Astrocyte (in vitro differentiated cells and primary cell): Measurements from ENCODE around the gene SYTL3. TPM values are rescaled to one million over a fixed set of nuclear protein-coding genes. Genes with fewer than 3 reads are reported as not detected.
"Not testable (repeated sequence)": the region's sequence is repeated elsewhere in the genome, so short reads cannot be mapped to it uniquely, and the experiment has no call there.

Source experiments
- DNase-seq: peaks from one replicate; pipeline ENCODE4 v3.0.0-alpha.2; 2010; ENCODE audit warnings: low read depth
- FAIRE-seq: peaks from 2 replicates; lab custom pipeline; 2011; peaks lifted over from hg19 to GRCh38; lab: Jason Lieb, UNC
- H2AFZ ChIP-seq: 2 replicates; pipeline ENCODE4 v1.6.0; 2012; ENCODE audit warnings: low read depth, low read length, inconsistent platforms
- H3K27ac ChIP-seq: 2 replicates; pipeline ENCODE4 v1.5.1; 2011; ENCODE audit warnings: low read depth, low read length, inconsistent platforms
- H3K27me3 ChIP-seq: 2 replicates; pipeline ENCODE4 v1.6.0; 2011; ENCODE audit warnings: low read length, inconsistent platforms; ENCODE audit not compliant: insufficient read depth
- H3K36me3 ChIP-seq: 2 replicates; pipeline ENCODE4 v1.5.1; 2011; ENCODE audit warnings: low read length, inconsistent platforms; ENCODE audit not compliant: insufficient read depth
- H3K4me1 ChIP-seq: 2 replicates; pipeline ENCODE4 v1.5.1; 2011; ENCODE audit warnings: low read length, inconsistent platforms; ENCODE audit not compliant: insufficient read depth
- H3K4me2 ChIP-seq: 2 replicates; pipeline ENCODE4 v1.6.0; 2012; ENCODE audit warnings: low read length, inconsistent platforms
- H3K4me3 ChIP-seq: 2 replicates; pipeline ENCODE4 v1.5.1; 2011; ENCODE audit warnings: low read depth, mild to moderate bottlenecking, low read length, inconsistent platforms; ENCODE audit not compliant: insufficient read depth
- H3K79me2 ChIP-seq: 2 replicates; pipeline ENCODE4 v1.6.0; 2012; ENCODE audit warnings: mild to moderate bottlenecking, low read length, inconsistent platforms; ENCODE audit not compliant: insufficient read depth
- H3K9ac ChIP-seq: 2 replicates; pipeline ENCODE4 v1.6.0; 2012; ENCODE audit warnings: mild to moderate bottlenecking, low read length, inconsistent platforms
- H3K9me3 ChIP-seq: 2 replicates; pipeline ENCODE4 v1.5.1; 2012; ENCODE audit warnings: low read depth, mild to moderate bottlenecking, low read length, inconsistent platforms; ENCODE audit not compliant: insufficient read depth
- H4K20me1 ChIP-seq: 2 replicates; pipeline ENCODE4 v1.6.0; 2012; ENCODE audit warnings: low read length, inconsistent platforms; ENCODE audit not compliant: insufficient read depth
- H3K27ac Mint-ChIP-seq: one replicate; pipeline ENCODE4 v1.8.0; 2021; ENCODE audit warnings: mild to moderate bottlenecking, mixed read lengths; ENCODE audit not compliant: unreplicated experiment
- H3K27me3 Mint-ChIP-seq: one replicate; pipeline ENCODE4 v1.8.0; 2021; ENCODE audit warnings: low read depth, mixed read lengths; ENCODE audit not compliant: unreplicated experiment
- H3K36me3 Mint-ChIP-seq: one replicate; pipeline ENCODE4 v1.8.0; 2021; ENCODE audit warnings: low read depth, mixed read lengths; ENCODE audit not compliant: unreplicated experiment
- H3K4me1 Mint-ChIP-seq: one replicate; pipeline ENCODE4 v1.8.0; 2021; ENCODE audit warnings: low read depth, mixed read lengths; ENCODE audit not compliant: unreplicated experiment
- H3K4me3 Mint-ChIP-seq: one replicate; pipeline ENCODE4 v1.8.0; 2021; ENCODE audit warnings: mild to moderate bottlenecking, moderate library complexity, mixed read lengths; ENCODE audit not compliant: unreplicated experiment
- H3K9me3 Mint-ChIP-seq: one replicate; pipeline ENCODE4 v1.8.0; 2021; ENCODE audit warnings: mild to moderate bottlenecking, mixed read lengths; ENCODE audit not compliant: unreplicated experiment
- EZH2 ChIP-seq: IDR thresholded peaks from 2 replicates; pipeline ENCODE4 v1.6.1; 2012; ENCODE audit warnings: mild to moderate bottlenecking, low read length, inconsistent platforms; ENCODE audit not compliant: insufficient read depth
- total RNA-seq: library from RNA; stranded (reverse); gene quantifications from 2 replicates; pipeline ENCODE4 v1.2.1, GENCODE V29; 2021
- TF ChIP-seq, protein P1 (sequence below): IDR thresholded peaks from 2 replicates; pipeline ENCODE4 v1.5.1; 2011; ENCODE audit warnings: low read depth, mild to moderate bottlenecking, inconsistent platforms, low read length, moderate library complexity; ENCODE audit not compliant: insufficient read depth

Gene SYTL3
- total RNA-seq, 1 donor from 2014 or later, result 1.2 TPM

DNA sequence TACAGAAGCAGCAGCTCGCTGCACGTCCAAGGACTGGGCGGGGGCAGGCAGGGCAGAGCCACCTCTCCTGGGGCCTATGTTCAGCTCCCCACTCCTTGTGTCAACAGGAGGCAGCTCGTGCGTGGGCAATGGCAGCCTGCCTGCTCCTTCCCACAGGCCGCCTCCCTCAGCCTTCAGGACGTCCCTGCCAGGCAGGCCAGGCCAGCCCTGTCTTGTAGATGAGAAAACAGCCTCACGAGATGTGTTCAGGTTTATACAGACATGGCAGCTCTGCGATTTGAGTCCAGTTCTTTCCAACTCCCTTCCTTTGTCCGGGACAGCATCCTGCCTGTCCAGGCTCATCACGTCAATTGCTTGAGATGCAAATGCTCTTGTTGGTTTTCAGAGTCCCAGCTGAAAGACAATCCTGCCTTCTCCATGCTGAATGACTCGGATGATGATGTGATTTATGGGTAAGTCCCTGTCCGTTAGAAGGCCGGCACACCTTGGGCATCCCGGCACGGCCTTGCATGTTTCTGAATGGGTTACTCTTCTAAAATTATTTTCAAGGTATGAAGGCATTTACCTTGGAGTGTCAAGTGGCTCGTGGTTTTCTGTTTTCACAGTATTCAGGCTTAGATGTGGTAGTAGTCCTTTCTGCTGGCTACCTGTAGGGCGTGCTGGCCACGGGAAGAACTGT is 18.8 kb upstream of the SYTL3 start:
- H3K4me3 ChIP-seq, result no peak overlapping the region
- TF ChIP-seq, protein P1, sequence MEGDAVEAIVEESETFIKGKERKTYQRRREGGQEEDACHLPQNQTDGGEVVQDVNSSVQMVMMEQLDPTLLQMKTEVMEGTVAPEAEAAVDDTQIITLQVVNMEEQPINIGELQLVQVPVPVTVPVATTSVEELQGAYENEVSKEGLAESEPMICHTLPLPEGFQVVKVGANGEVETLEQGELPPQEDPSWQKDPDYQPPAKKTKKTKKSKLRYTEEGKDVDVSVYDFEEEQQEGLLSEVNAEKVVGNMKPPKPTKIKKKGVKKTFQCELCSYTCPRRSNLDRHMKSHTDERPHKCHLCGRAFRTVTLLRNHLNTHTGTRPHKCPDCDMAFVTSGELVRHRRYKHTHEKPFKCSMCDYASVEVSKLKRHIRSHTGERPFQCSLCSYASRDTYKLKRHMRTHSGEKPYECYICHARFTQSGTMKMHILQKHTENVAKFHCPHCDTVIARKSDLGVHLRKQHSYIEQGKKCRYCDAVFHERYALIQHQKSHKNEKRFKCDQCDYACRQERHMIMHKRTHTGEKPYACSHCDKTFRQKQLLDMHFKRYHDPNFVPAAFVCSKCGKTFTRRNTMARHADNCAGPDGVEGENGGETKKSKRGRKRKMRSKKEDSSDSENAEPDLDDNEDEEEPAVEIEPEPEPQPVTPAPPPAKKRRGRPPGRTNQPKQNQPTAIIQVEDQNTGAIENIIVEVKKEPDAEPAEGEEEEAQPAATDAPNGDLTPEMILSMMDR, result no peak
- no peak for TF ChIP-seq EZH2
- H3K4me1 ChIP-seq, result peaks cover 19% of the 10 kb centered on the region
- no peaks in the 10 kb centered on the region for H3K9me3 Mint-ChIP-seq
- H4K20me1 ChIP-seq, result peaks cover 27% of the 10 kb centered on the region
- no peak overlapping the region for H2AFZ ChIP-seq
- no peaks in the 10 kb centered on the region for H3K27me3 ChIP-seq
- H3K9me3 ChIP-seq, result no peaks in the 10 kb centered on the region
- H3K4me2 ChIP-seq, result peak overlapping the region; percentile 60
- H3K27ac ChIP-seq, result peak overlapping the region; percentile 74
- peaks cover 30% of the 10 kb centered on the region for H3K36me3 Mint-ChIP-seq
- H3K27ac Mint-ChIP-seq, result no peak overlapping the region
- H3K79me2 ChIP-seq, result peaks cover 7% of the 10 kb centered on the region
- H3K9ac ChIP-seq, result peak overlapping the region; percentile 51
- peak; percentile 53 for DNase-seq
- no peaks in the 10 kb centered on the region for H3K27me3 Mint-ChIP-seq
- peaks cover 41% of the 10 kb centered on the region for H3K36me3 ChIP-seq
- no peak for FAIRE-seq
- H3K4me3 Mint-ChIP-seq, result no peak overlapping the region
- peaks cover 14% of the 10 kb centered on the region for H3K4me1 Mint-ChIP-seq

DNA sequence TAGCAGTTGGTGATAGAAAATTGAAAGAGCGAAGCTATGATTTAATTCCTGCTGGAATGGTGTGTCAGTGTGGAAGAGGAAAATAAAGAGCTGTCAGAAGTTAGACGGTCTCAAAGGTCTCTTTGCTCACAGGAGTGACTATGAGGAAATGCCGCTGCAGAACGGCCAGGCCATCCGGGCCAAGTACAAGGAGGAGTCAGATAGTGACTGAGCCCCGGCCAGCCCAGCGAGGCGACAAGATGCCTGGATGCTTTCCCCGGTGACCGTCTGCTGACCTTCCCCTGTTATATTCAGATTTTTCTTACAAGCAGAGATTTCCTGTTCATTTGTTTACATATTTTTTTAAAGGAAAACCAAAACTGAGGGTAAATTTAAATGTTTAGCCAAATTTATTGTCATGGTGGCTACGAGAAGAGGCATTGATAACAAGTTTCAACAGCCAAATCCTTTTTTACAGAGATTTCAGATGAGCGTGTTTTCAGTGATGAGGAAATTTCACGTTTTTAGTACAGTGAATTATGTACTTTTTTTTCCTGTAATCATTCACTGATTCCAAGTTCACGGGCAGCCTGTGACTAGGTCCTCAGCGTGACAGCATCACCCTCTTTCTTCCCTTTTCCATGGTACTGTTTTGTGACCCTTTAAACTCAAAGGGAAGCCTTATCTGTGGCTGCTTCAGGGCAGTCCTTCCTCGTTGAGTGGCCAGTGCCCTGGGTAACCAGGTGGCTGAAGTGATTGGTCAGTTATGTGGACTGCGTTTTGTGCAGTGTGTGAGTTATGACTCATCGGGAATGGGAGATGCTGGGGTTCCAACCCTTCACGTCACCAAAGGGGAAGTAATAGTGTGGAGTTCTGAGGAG is 17.9 kb upstream of the SYTL3 start:
- TF ChIP-seq, protein P1, result no peak
- no peak for TF ChIP-seq EZH2
- H3K4me3 ChIP-seq, result no peak overlapping the region
- H3K27me3 ChIP-seq, result no peaks in the 10 kb centered on the region
- no peaks in the 10 kb centered on the region for H3K9me3 ChIP-seq
- Mint-ChIP-seq H3K4me3 (no peak overlapping the region), H3K9me3 (no peaks in the 10 kb centered on the region), H3K27ac (peak overlapping the region; percentile 73), H3K27me3 (no peaks in the 10 kb centered on the region), H3K4me1 (peaks cover 14% of the 10 kb centered on the region), H3K36me3 (peaks cover 26% of the 10 kb centered on the region)
- H3K9ac ChIP-seq, result peak overlapping the region; percentile 51
- peaks cover 39% of the 10 kb centered on the region for H3K36me3 ChIP-seq
- H4K20me1 ChIP-seq, result peaks cover 30% of the 10 kb centered on the region
- peak overlapping the region; percentile 60 for H3K4me2 ChIP-seq
- H3K79me2 ChIP-seq, result peaks cover 11% of the 10 kb centered on the region
- no peak overlapping the region for H2AFZ ChIP-seq
- peak overlapping the region; percentile 74 for H3K27ac ChIP-seq
- DNase-seq, result peak; percentile 89
- peaks cover 19% of the 10 kb centered on the region for H3K4me1 ChIP-seq
- FAIRE-seq, result peak; percentile 89

DNA sequence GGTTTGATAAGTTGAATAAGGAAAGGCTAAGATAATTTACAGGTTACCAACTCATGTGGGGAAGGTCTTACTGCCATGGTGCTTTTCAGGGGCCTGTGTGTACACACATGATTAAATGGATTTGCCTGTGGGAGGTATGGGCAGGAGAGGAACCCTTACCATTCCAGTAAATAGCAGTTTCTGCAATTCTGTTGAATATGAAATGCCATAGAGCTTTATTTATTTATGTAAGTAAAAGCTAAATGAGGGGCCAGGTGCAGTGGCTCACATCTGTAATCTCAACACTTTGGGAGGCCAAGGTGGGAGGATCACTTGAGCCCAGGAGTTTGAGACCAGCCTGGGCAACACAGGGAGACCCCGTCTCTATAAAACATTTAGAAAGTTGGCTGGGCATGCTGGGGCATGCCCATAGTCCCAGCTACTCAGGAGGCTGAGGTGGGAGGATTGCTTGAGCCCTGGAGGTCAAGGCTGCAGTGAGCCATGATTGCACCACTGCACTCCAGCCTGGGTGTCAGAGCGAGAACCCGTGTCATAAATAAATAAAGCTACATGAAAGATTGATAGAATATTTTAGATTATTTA is 17.2 kb upstream of the SYTL3 start:
- Histone ChIP-seq H3K9ac (peak overlapping the region; percentile 51), H4K20me1 (peaks cover 31% of the 10 kb centered on the region), H3K36me3 (peaks cover 39% of the 10 kb centered on the region), H3K79me2 (peaks cover 18% of the 10 kb centered on the region), H3K4me1 (peaks cover 19% of the 10 kb centered on the region), H3K4me2 (peak overlapping the region; percentile 60), H3K27ac (peak overlapping the region; percentile 74)
- Mint-ChIP-seq H3K4me1 (peaks cover 14% of the 10 kb centered on the region), H3K27ac (peak overlapping the region; percentile 73), H3K36me3 (peaks cover 23% of the 10 kb centered on the region)
- not testable (repeated sequence) for H3K27me3 Mint-ChIP-seq, H3K27me3 ChIP-seq, H3K9me3 ChIP-seq, DNase-seq, H3K4me3 Mint-ChIP-seq, H2AFZ ChIP-seq, H3K9me3 Mint-ChIP-seq, H3K4me3 ChIP-seq, FAIRE-seq
